G401 (cell line): Measurements from ENCODE around the gene NTMT2. TPM values are rescaled to one million over a fixed set of nuclear protein-coding genes. Genes with fewer than 3 reads are reported as not detected.
A peak's percentile ranks its signal among the peaks of the same experiment; 100 is the strongest.
"Not testable (repeated sequence)": the region's sequence is repeated elsewhere in the genome, so short reads cannot be mapped to it uniquely, and the experiment has no call there.

Experiments
- DNase-seq: peaks from one replicate; pipeline ENCODE4 v3.0.0-alpha.2; 2015; ENCODE audit warnings: low spot score
- in situ Hi-C: cut with HindIII; loops from 2 replicates; pipeline ENCODE4 v1.10.0; 2016; ENCODE audit warnings: low sequenced_read_pairs, mixed read lengths
- total RNA-seq: library from RNA; depleted of rRNA; stranded (reverse); fragments of >200 nt; shearing (Covaris generic); gene quantifications from 2 replicates; pipeline ENCODE4 v1.2.3, GENCODE V29; 2014

The NTMT2 gene
- total RNA-seq, 1 experiment from 2014 or later: not detected

- in situ Hi-C loops: no loop called here
- DNase-seq: no peak
Measured at GRCh38 chr1:170153417-170153816, 7.7 kb downstream of the NTMT2 start.

DNA sequence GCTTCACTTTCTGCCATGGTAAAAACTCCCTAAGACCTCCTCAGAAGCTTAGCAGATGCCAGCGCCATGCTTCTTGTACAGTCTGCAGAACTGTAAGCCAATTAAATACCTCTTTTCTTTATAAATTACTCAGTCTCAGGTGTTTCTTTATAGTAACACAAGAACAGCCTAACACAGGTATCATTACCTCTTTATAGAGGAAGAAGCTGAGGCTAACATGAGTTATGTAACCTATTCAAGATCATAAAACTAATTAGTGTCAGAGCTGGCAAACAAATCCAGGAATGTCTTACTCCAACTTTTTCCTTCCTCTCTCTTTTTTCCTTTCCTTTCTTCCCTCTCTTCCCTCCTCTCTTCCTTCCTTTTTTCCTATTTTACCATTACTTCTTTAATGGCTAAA, 9.3 kb downstream of the NTMT2 start:
- DNase-seq: no peak
- in situ Hi-C loops: no loop called here

DNA sequence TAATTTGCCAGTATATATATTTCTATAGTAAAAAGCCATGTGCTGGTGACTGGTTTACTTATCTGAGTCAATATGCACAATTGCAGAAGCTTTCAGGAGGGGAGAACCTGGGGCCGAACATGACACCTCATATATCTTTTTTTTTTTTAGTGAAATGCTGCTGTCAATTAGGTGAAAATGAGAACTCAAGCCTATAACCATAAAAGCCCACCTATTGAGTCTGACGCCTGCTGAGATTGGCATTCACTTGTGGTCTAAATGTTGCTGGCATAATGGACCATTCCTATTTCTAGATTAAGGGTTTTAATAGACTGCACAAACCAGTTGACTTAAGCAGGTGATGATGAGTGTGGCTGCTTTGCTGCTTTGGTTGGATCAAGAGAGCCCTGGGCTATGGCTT, 10.8 kb downstream of the NTMT2 start:
- no peak for DNase-seq
- in situ Hi-C loops: no loop called here

DNA sequence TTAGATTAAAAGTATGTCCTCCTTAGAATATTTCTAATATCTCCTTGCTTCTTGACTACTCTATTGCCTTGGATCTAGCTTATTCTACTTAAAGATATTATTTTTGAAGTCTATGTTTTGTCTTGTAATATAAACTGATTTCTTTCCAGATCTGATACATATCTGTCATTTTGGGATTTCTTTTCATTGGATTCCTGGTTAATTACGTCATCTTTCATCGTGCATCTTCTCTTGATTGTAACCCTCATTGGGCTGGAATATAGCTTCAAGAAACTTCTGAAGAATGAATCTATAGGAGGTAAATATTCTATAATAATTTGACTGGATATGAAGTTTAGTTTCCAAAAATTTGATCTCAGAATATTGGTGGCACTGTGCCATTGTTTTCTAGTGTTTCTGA, 12.1 kb downstream of the NTMT2 start:
- no peak for DNase-seq
- in situ Hi-C loops: no loop called here

- in situ Hi-C loops: no loop called here
- DNase-seq: no peak
Measured at GRCh38 chr1:170162459-170163246, 16.9 kb downstream of the NTMT2 start.

DNA sequence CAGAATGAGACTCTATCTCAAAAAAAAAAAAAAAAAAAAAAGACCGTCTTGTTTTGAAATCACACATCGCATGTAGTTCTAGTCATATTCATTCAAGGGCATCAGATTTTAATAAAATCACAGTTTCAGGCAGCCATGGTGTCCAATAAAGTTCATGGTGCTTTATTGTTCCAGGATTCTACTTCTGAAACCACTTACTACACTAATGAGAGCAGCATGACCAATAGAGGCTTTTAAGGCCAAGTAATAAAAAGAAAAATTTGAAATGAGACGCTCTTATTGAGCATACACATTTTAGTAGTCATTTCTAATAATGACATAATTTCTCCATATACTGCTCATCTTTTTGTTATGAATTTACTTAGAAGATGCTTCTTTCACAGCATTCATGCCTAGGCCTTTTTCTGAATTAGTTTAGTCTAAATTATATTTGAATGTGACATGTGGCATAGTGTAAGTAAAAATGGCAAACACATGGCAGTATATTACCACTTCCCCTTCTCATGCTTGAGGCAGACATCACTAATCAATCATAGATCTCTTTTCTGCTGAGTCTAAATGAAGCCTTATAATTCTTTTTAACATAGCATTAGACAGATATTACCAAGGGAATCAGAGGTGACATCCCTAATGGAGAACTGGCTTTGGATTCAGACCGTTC, 18.5 kb downstream of the NTMT2 start:
- DNase-seq: no peak
- in situ Hi-C loops: no loop called here

GRCh38 chr1:170166518-170167180, 20.9 kb downstream of the NTMT2 start:
- in situ Hi-C loops: no loop called here
- peak; percentile 12 for DNase-seq

DNA sequence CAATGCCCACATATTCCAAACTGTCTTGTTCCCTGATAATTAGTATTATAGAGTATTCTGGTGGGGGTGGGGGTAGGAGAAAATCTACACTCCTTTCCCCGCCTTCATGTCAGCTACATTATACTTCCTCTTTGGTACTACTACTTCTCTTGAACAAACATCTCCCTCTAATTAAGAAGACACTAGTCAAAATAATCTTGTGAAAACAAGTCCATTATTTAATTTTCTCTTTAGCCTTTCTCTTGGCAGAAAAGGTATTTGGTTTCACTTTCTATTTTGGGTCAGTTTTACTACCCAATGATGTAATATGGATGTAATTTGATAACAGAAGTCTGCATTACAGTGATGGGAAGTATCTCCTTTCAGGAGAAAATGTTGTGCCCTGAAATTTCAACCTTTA, 22.5 kb downstream of the NTMT2 start:
- DNase-seq: no peak

GRCh38 chr1:170170513-170170912, 24.8 kb downstream of the NTMT2 start:
- in situ Hi-C loops, DNase-seq: not testable (repeated sequence)

More for the DNA sequence above, 22.5 kb downstream of the NTMT2 start:
- in situ Hi-C loops: no loop called here

DNA sequence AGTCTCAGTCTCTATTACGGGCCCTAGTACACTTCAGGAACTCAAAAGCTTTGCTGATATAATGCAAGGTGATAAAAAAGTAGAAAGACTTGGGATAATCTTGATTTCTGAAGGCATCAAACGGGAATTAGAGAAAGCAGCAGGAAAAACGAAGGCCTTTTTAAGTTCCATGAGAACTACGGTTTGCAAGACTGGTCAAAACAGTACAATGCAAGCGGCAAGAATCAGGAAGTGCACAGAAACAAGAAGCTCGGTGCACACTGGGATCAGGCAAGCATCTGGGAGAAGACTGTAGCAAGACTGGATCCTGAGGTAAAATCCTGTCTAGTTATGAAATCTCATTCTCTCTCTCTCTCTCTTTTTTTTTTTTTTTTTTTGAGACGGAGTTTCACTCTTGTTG, 28.6 kb downstream of the NTMT2 start:
- no peak for DNase-seq
- in situ Hi-C loops: no loop called here

DNA sequence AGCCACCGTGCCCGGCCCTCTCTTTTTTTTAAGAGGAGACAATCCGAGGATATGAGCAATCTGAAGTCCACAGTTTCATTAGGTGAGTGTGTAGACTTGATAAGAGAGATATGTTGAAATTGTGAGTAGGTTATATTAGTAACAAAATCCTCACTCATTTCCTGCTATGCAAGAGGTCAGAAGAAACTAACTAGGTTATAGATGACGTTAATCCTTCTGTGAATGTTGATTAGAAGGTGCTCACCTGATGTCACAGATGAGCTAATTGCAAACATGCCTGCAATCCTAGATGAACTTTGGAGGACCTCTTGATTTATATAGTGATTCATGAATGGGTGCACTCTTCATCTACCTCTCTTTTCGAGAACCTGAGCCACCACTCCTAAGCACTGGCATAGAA, 29.3 kb downstream of the NTMT2 start:
- DNase-seq: no peak
- in situ Hi-C loops: no loop called here

- in situ Hi-C loops: no loop called here
- DNase-seq: no peak
Measured at GRCh38 chr1:170175484-170175883, 29.7 kb downstream of the NTMT2 start.

DNA sequence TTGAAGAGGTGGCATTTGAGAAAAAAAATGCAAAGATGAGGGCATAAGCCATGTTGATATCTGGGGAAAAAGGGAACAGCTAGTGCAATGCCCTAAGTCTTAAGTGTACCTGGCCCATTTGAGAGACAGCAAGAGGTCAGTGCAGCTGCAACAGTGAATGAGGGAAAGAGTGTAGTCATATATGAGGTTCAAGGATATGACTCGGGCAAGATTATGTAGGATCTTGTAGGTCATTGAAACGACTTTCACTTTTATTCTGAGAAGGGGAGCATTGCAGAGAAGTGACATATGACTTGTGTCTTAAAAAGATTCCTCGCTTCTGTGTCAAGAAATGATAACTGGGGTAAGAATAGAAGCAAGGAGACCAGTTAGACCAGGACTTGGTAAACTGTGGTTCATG, 31.0 kb downstream of the NTMT2 start:
- in situ Hi-C loops: no loop called here
- no peak for DNase-seq

DNA sequence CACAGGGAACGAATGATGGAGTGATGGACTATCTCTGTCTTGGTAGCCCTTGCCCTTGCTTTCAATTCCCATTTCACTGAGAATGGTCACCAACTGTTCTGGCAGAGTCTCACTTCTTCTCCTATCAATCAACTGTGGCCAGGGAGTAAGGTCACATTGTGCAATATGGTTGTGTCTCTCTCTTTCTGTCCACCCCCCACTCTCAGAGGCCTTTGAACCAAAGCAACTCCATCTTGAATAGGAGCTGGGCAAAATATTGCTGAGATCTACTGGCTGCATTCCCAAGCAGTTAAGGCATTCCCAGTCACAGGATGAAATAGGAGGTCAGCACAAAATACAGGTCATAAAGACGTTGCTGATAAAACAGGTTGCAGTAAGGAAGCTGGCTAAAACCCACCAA, 36.7 kb downstream of the NTMT2 start:
- no peak for DNase-seq
- in situ Hi-C loops: no loop called here

DNA sequence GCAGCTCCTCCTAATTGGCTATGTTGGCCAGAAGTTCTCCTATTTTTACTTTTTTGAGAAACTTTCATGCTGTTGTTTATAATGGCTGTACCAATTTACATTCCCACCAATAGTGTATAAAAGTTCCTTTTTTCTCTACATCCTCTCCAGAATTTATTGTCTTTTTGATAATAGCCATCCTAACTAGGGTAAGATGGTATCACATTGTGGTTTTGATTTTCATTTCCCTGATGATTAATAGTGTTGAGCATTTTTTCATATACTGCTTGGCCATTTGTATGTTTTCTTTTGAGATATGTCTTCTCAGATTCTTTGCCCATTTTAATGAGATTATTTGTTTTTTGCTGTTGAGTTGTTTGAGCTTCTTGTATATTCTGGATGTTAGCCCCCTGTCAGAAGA, 46.8 kb downstream of the NTMT2 start:
- no peak for DNase-seq
- in situ Hi-C loops: no loop called here

DNA sequence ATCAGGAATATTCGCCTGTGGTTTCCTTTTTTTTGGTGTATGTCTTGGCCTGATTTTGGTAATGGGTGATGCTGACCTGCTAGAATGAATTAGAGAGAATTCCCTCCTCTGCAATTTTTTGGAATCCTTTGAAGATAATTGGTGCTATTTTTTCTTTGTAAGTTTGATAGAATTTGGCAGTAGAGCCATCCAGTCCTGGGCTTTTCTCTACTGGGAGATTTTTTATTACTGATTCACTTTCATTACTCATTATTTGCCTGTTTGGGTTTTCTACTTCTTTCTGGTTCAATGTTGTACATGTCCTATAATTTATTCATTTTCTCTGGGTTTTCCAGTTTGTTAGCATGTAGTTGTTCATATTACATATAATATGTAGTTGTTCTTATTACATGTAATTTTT, 48.7 kb downstream of the NTMT2 start:
- in situ Hi-C loops: no loop called here
- DNase-seq: no peak

- in situ Hi-C loops: no loop called here
- no peak for DNase-seq
Measured at GRCh38 chr1:170196490-170197236, 50.9 kb downstream of the NTMT2 start.

GRCh38 chr1:170198090-170198489, 52.3 kb downstream of the NTMT2 start:
- in situ Hi-C loops: no loop called here

DNA sequence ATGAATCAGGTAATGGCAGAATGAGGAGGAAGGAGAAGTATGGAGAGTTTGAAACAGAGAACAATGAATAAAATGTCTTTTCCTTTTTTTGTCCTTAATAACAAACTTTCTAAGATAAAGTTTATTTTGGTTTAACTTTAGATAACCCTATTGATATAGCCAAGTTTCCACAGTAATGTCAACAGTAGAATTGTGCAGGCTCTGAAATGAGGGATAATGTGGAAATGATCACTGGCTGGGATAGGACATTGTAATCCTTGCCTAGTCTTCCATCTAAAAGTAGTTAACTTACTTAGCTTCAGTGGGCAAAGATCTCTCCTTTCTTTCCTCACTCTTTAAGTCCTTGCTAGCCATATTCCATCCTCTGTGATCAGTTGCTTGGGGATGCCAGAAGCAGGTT, 52.8 kb downstream of the NTMT2 start:
- no peak for DNase-seq
- in situ Hi-C loops: no loop called here

More at GRCh38 chr1:170198090-170198489, 52.3 kb downstream of the NTMT2 start:
- DNase-seq: no peak

DNA sequence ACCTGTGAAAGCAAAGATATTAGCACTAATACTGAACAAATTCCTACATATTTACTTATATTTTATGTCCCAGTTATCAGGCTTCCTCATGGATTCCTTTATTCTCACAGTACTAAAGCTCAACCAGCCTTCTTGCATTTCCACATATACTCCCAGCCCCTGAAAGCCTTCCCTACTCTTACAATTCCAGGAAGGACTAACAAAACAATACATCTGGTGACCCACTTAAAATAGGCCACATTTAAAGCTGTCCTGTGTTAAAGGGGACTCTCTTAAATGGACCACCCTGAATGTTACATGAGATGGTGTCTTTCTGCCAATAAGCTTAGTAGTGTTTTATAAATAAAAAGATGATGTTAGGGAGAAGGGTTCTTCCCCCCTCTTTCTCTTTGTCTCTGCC, 54.4 kb downstream of the NTMT2 start:
- in situ Hi-C loops: no loop called here
- no peak for DNase-seq
